Measurements from ENCODE around the gene RNU1-1. TPM values are rescaled to one million over a fixed set of nuclear protein-coding genes. Genes with fewer than 3 reads are reported as not detected.
"Not testable (repeated sequence)": the region's sequence is repeated elsewhere in the genome, so short reads cannot be mapped to it uniquely, and the experiment has no call there.

Gene RNU1-1
- total RNA-seq, 1 donor from 2014 or later = under 0.01 TPM

GRCh38 chr1:16484931-16485330, 29.2 kb downstream of the RNU1-1 start:
- TF ChIP-seq CTCF (IDR thresholded peaks at IDR 0.05) = no peak
- Histone ChIP-seq H3K4me3 (no peak overlapping the region), H3K36me3 (peaks cover 61 to 77% of the 10 kb centered on the region in 2 donors), H3K27me3 (no peaks in the 10 kb centered on the region), H3K27ac (no peak overlapping the region), H3K4me1 (no peaks in the 10 kb centered on the region), H3K9me3 (no peaks in the 10 kb centered on the region)
- intact Hi-C loops (cut with DNase I) = no loop called here
- no peak for DNase-seq (ENCODE audit: low spot score in 2 of 2)

DNA sequence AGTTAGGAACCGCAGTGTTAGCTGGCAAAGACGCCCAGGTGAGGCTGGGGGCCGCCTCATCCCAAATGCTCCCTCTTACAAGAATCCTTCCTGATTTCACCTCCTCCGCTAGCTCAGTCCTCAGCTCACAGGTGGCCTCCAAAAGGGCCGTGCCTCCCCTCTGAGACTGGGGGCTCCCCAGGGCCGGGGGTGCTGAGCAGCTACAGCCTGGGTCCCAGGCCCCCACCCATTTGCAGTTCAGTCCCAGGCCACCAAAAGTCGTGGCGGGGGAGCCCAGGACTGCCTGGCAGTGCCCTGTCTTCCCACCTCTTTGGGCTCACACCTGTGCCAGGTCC, 29.6 kb downstream of the RNU1-1 start:
- no peak for DNase-seq (ENCODE audit: low spot score in 2 of 2)
- no peak overlapping the region for H3K27ac ChIP-seq
- no peak for TF ChIP-seq CTCF (IDR thresholded peaks at IDR 0.05)
- no peaks in the 10 kb centered on the region for H3K9me3 ChIP-seq
- peaks cover 56 to 75% of the 10 kb centered on the region in 2 donors for H3K36me3 ChIP-seq
- H3K4me1 ChIP-seq = no peaks in the 10 kb centered on the region
- H3K27me3 ChIP-seq = no peaks in the 10 kb centered on the region
- H3K4me3 ChIP-seq = no peak overlapping the region
- intact Hi-C loops (cut with DNase I) = no loop called here

- H3K4me3 ChIP-seq; H3K27ac ChIP-seq; H3K9me3 ChIP-seq; intact Hi-C loops (cut with DNase I); H3K27me3 ChIP-seq; H3K4me1 ChIP-seq; DNase-seq (ENCODE audit: low spot score in 2 of 2): not testable (repeated sequence)
- H3K36me3 ChIP-seq = peaks cover 53 to 73% of the 10 kb centered on the region in 2 donors
These were observed 30.2 kb downstream of the RNU1-1 start for GRCh38 chr1:16483639-16484500.

DNA sequence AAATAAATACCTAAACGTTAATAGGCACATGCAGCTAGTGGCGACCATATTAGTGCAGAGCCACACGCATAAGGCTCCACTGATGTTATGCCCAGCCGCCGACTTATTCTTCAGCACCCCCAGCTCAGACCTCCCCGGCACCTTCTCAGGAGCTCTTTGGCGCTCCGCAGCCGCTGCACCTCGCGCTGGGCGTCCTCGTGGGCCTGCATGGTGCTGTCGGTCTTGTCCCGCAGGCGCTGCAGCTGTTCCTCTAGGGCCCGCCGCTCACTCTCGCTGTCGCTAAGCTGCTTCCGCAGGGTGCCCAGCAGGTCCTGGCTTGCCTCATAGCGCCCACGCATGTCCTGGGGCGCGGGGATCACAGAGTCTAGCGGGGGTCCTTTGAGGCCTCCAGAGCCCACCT, 30.9 kb downstream of the RNU1-1 start:
- DNase-seq (ENCODE audit: low spot score in 2 of 2); intact Hi-C loops (cut with DNase I); H3K4me3 ChIP-seq; H3K9me3 ChIP-seq; H3K27me3 ChIP-seq; H3K4me1 ChIP-seq; H3K27ac ChIP-seq: not testable (repeated sequence)
- H3K36me3 ChIP-seq = peaks cover 56 to 74% of the 10 kb centered on the region in 2 donors

GRCh38 chr1:16478091-16478490, 36.0 kb downstream of the RNU1-1 start:
- H3K36me3 ChIP-seq = peaks cover 58 to 80% of the 10 kb centered on the region in 2 donors
- TF ChIP-seq CTCF (IDR thresholded peaks at IDR 0.05) = no peak
- H3K4me1 ChIP-seq = no peaks in the 10 kb centered on the region
- intact Hi-C loops (cut with DNase I) = no loop called here
- no peaks in the 10 kb centered on the region for H3K27me3 ChIP-seq
- no peaks in the 10 kb centered on the region for H3K9me3 ChIP-seq
- no peak overlapping the region for H3K4me3 ChIP-seq
- H3K27ac ChIP-seq = no peak overlapping the region
- DNase-seq (ENCODE audit: low spot score in 2 of 2) = no peak

DNA sequence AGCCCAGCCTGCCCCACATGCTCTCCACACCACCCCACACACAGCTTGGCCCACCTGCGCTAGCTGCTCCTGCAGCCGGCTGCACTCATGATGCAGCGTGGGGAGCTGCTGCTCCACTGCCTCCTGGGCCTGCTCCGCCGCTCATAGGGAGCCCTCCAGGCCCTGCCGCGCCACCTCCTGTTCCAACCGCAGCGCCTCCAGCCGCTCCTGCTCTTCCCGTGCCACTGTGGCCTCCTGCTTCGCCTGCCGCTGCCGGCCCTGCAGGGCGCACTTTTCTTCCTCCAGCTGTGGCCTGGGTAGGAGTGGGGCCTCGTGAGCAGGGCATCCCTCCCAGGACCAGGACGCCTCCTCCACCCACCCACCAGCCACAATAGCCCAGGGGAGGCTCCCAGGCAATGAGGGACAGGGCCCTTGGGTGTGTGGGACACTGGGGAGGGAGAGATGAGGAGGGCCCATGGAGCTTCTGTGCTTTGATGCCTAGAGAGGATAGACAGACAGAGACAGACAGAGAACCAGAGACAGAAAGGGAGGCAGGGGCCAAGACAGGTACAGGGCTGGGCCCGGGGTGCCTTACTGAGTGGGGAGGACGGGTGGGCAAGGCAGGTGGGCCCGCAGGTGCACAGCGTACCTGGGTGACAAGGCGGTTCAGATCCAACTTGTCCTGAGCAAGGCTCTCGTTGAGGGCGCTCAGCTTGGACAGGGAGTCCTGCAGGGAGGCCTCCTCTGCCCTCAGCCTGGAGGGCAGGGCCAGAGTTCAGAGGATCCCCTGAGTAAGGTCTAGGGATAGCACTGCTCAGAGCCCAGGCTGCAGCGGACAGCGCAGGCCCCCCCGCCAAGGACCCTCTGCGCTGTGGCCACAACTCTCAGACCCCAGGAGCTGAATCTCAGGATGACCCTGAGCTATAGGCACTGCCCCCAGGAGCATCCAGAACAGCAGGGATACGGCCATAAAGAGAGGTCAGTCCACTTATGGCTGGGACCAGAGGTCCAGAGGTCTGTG, 38.0 kb downstream of the RNU1-1 start:
- H3K9me3 ChIP-seq; H3K27me3 ChIP-seq; intact Hi-C loops (cut with DNase I); H3K27ac ChIP-seq; H3K4me3 ChIP-seq; DNase-seq (ENCODE audit: low spot score in 2 of 2); H3K4me1 ChIP-seq: not testable (repeated sequence)
- peaks cover 49 to 73% of the 10 kb centered on the region in 2 donors for H3K36me3 ChIP-seq

DNA sequence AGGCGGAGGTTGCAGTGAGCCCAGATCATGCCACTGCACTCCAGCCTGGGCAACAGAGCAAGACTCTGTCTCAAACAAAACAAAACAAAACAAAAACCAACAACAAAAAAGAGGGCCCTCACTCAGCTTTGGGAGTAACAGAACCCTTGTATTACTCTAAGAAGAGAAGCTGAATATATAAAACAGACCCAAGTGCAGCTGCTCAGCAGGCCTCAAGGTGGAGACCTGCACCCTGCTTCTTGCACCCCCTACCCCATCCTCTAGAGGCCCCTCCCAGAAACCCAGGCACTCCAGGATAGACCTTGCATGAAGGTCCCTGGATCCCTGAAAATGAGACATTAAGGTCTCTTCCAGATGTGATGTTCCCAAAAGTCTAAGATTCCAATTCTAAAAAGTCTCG, 39.2 kb downstream of the RNU1-1 start:
- peaks cover 44 to 61% of the 10 kb centered on the region in 2 donors for H3K36me3 ChIP-seq
- H3K27ac ChIP-seq; H3K4me3 ChIP-seq; H3K9me3 ChIP-seq; DNase-seq (ENCODE audit: low spot score in 2 of 2); H3K4me1 ChIP-seq; H3K27me3 ChIP-seq; intact Hi-C loops (cut with DNase I): not testable (repeated sequence)

Data from ascending aorta (tissue), 2 donors.